Testis (tissue), 5 donors: ENCODE data around the gene MPDU1. TPM values are rescaled to one million over a fixed set of nuclear protein-coding genes. Genes with fewer than 3 reads are reported as not detected.
A peak's percentile ranks its signal among the peaks of the same experiment; 100 is the strongest.

Source experiments
- DNase-seq: peaks from one replicate; pipeline ENCODE4 v3.0.0-alpha.2; 2019
- H3K27ac ChIP-seq, 2 donors: fragments of 200-600 bp; sonication (generic); one replicate each; pipeline ENCODE4 v1.5.1; 2019
- H3K27me3 ChIP-seq: fragments of 200-600 bp; sonication (generic); one replicate; pipeline ENCODE4 v1.5.1; 2019
- H3K36me3 ChIP-seq: fragments of 200-600 bp; sonication (generic); one replicate; pipeline ENCODE4 v1.5.1; 2017; ENCODE audit warnings: low read depth; ENCODE audit errors: missing control alignments
- H3K4me1 ChIP-seq: fragments of 200-600 bp; sonication (generic); one replicate; pipeline ENCODE4 v1.5.1; 2019
- H3K4me3 ChIP-seq, 2 donors: fragments of 200-600 bp; sonication (generic); one replicate each; pipeline ENCODE4 v1.5.1; 2017 to 2019
- H3K9me3 ChIP-seq: fragments of 200-600 bp; sonication (generic); one replicate; pipeline ENCODE4 v1.5.1; 2017
- POLR2A ChIP-seq: fragments of 450-650 bp; IDR thresholded peaks from one replicate; pipeline ENCODE4 v1.6.1; 2017; ENCODE audit warnings: antibody characterized with exemption, mild to moderate bottlenecking, moderate library complexity
- WGBS, 2 donors: methylation state at CpG; one replicate each; pipeline ENCODE4 v1.1.5; 2018; 5-methylcytosine and 5-hydroxymethylcytosine counted together
- intact Hi-C: fragments of 100-400 bp; cut with DNase I; formaldehyde crosslinking; loops from one replicate; pipeline ENCODE4 v1.15.1; 2023; ENCODE audit warnings: low total_unique reads
- long read RNA-seq, 2 donors: transcript quantifications; one replicate each; lab custom pipeline, GENCODE V29; 2026
- polyA plus RNA-seq: library from polyadenylated mRNA; stranded (reverse); fragments of 350-450 nt; fragmentation: Illumina TruSeq; extraction: RNeasy Lipid Tissue Mini Kit (QIAGEN cat#74804); gene quantifications from one replicate; pipeline ENCODE4 v1.2.3, GENCODE V29; 2014; ENCODE audit warnings: low read depth, low replicate concordance; ENCODE audit not compliant: insufficient read depth
- total RNA-seq, 2 donors: library from RNA; depleted of rRNA; stranded (reverse); fragments of >200 nt; gene quantifications; one replicate each; pipeline ENCODE4 v1.2.3, GENCODE V29; 2016
- TF ChIP-seq, protein P1 (sequence below), 3 experiments: fragments of 450-650 bp in 2 of 3; fragments of 200-600 bp in 1 of 3; sonication (generic) in 1 of 3; IDR thresholded peaks; one replicate each; pipeline ENCODE4 v1.5.1; 2016 to 2019; ENCODE audit warnings: antibody characterized with exemption in 3 of 3, mild to moderate bottlenecking in 2 of 3, moderate library complexity in 1 of 3

MPDU1 gene
- total RNA-seq (10 to 100 TPM; 55.7 to 88.7 TPM), polyA plus RNA-seq (60.9 TPM)
- long read RNA-seq, donor 1, transcript MPDU1-201 (7 exons, 1,601 nt), result major isoform, 27 of 36 reads
- long read RNA-seq, donor 1, partial matches to known transcripts, result 0 of 36 reads
- long read RNA-seq, donor 1, other reads (novel, unspliced or antisense), result 0 of 36 reads
- long read RNA-seq, donor 2, transcript MPDU1-201 (7 exons, 1,601 nt), result major isoform, 18 of 33 reads
- long read RNA-seq, donor 2, partial matches to known transcripts, result 0 of 33 reads
- long read RNA-seq, donor 2, other reads (novel, unspliced or antisense), result 0 of 33 reads

DNA sequence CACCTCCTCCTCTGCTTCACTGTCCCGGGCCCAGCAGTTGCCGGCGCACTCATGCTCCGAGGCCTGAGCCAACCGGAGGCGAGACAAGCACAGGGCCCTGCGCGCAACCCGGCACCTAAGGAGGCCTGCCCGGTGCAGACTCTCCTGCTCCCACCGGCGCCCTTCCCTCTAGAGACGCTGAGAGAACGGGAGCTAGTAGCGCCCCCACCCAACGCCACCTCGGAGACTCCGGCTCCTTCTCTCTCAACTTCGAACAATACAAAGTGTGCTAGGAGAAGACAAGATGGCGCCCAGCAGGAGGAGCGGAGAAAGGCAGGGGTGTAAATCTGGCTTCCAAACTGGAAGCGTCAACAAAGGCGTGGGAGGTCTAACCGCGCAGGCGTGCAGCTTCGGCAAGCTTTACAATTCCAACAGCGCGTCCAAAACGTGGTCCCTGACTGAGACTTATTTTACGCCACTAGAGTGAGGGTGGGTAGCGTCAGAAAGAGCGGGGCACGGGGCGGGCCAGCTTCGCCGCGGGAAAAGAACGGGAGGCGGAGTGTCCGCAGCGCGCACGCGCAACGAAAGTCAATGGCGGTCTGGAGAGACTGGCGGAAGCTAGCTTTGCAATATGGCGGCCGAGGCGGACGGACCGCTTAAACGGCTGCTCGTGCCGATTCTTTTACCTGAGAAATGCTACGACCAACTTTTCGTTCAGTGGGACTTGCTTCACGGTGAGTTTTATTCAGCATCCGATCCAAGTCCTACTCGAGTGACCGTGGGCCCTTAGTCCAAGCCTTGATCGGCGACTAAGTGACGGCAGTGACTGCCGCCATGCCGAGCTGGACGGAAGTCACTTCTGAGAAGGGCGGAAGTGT lies at the start of gene MPDU1:
MPDU1 (plus strand) TSS at position 600 of the 857 bp plus-strand sequence; CDS start at position 611, 11 bp downstream.
- Histone ChIP-seq H3K27ac (peak within 1 kb of the TSS; percentile 90 to 94), H3K27me3 (no peaks in the 10 kb centered on the region), H3K9me3 (no peaks in the 10 kb centered on the region), H3K36me3 (no peaks in the 10 kb centered on the region), H3K4me3 (peak within 1 kb of the TSS; percentile 52 to 72), H3K4me1 (peaks cover 34% of the 10 kb centered on the region)
- peak; percentile 97 for DNase-seq
- intact Hi-C loops, result no loop called here
- WGBS, 2 donors, result 1 to 9% methylated on average over 49 to 69 of the region's 69 CpGs
- no peak for TF ChIP-seq POLR2A
- TF ChIP-seq, protein P1, sequence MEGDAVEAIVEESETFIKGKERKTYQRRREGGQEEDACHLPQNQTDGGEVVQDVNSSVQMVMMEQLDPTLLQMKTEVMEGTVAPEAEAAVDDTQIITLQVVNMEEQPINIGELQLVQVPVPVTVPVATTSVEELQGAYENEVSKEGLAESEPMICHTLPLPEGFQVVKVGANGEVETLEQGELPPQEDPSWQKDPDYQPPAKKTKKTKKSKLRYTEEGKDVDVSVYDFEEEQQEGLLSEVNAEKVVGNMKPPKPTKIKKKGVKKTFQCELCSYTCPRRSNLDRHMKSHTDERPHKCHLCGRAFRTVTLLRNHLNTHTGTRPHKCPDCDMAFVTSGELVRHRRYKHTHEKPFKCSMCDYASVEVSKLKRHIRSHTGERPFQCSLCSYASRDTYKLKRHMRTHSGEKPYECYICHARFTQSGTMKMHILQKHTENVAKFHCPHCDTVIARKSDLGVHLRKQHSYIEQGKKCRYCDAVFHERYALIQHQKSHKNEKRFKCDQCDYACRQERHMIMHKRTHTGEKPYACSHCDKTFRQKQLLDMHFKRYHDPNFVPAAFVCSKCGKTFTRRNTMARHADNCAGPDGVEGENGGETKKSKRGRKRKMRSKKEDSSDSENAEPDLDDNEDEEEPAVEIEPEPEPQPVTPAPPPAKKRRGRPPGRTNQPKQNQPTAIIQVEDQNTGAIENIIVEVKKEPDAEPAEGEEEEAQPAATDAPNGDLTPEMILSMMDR (IDR thresholded peaks at IDR 0.05), result no peak

DNA sequence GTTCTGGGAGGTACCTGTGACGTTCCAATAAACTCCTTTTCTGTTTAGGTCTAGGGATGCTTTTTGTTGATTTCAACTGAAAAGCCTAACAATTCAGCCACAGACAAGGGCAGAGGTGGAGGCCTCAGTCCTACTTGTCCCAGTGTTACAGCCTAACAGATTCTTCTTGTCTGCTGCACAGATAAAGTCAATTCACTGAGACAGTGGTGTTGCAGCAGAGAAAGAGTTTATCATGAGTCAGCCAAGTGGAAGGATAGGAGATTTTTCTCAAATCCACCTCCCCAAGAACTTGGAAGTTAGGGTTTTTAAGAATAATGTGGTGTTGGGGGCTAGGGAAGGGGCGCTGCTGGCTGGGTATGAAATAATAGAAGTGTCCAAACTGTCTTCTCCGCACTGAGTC lies 45.6 kb upstream of the MPDU1 start:
- intact Hi-C loops, result no loop called here
- H3K4me1 ChIP-seq, result no peaks in the 10 kb centered on the region
- H3K27me3 ChIP-seq, result no peaks in the 10 kb centered on the region
- H3K27ac ChIP-seq, result no peak overlapping the region
- no peaks in the 10 kb centered on the region for H3K36me3 ChIP-seq
- DNase-seq, result no peak
- H3K9me3 ChIP-seq, result no peaks in the 10 kb centered on the region
- TF ChIP-seq POLR2A, result no peak
- TF ChIP-seq, protein P1 (IDR thresholded peaks at IDR 0.05), result no peak
- H3K4me3 ChIP-seq, result no peak overlapping the region
- whole genome bisulfite sequencing, 2 donors, result 70 to 83% methylated on average over 3 of the region's 3 CpGs

DNA sequence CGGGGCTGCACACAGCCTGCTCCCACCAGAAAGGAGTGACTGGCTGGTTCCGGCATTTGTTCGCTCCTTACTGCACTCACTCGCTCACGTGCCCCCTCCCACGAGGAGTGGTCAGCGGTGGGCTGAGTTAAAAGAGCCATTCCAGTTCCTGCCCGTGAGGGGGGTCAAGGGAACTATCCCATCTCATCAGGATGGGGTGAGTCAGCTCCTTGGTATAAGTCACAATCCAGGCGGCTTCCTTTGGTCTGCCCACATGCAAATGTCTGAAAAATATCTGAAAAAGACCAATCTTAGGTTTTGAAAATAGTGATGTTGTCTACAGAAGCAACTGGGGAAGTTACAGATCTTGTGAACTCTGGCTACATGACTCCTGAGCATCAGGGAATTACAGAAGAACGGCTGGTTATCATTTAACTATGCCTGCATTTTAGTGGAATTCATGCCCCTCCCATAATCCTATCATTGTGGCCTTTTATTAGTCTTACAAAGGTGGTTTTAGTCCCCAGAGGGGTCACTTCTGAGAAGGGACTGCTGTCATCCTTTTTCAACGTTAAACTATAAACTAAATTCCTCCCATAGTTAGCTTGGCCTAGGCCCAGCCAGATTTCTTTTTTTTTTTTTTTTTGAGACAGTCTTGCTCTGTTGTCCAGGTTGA lies 44.6 kb upstream of the MPDU1 start:
- intact Hi-C loops, result no loop called here

DNA sequence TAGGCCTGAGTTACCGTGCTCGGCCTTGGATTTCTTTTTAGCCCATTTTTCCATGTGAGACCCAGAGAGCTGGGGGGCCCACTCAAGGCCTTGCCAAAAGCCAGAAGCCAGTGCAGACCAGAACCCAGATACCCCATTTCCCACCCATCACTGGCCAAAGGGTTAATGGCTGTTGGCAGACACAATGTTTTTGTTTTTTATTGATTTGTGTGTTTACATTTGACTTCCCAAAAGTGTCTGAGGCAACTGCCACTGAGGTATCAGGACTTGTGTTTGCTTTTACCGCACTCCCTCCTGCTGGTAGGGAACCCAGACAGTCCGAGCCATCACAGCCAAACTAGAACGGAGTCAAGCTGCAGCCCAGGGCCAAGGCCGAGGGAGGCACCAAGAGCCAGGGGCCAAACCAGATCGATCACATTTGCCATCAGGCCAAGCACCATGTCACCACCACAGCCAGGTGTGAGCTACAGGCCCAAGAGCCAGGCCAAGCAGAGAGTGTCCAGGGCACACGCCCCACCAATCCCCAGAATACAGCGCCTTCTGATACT lies 42.5 kb upstream of the MPDU1 start:
- Histone ChIP-seq H3K27ac (no peak overlapping the region), H3K36me3 (no peaks in the 10 kb centered on the region), H3K27me3 (no peaks in the 10 kb centered on the region), H3K9me3 (no peaks in the 10 kb centered on the region), H3K4me1 (peaks cover 6% of the 10 kb centered on the region), H3K4me3 (no peak overlapping the region)
- WGBS, 2 donors, result 93 to 96% methylated on average over 9 of the region's 9 CpGs
- no peak for DNase-seq
- intact Hi-C loops, result no loop called here
- TF ChIP-seq POLR2A, result no peak
- TF ChIP-seq, protein P1 (IDR thresholded peaks at IDR 0.05), result no peak

More for the DNA sequence above, 44.6 kb upstream of the MPDU1 start:
- TF ChIP-seq POLR2A, result no peak
- TF ChIP-seq, protein P1 (IDR thresholded peaks at IDR 0.05), result no peak
- Histone ChIP-seq H3K9me3 (no peaks in the 10 kb centered on the region), H3K4me3 (no peak overlapping the region), H3K36me3 (no peaks in the 10 kb centered on the region), H3K27me3 (no peaks in the 10 kb centered on the region), H3K4me1 (no peaks in the 10 kb centered on the region), H3K27ac (no peak overlapping the region)
- no peak for DNase-seq
- WGBS, 2 donors, result 77 to 84% methylated on average over 11 of the region's 11 CpGs
